Pulmonary artery endothelial cell (primary cell): ENCODE results near the gene TPSG1. TPM values are rescaled to one million over a fixed set of nuclear protein-coding genes. Genes with fewer than 3 reads are reported as not detected.
"Not testable (repeated sequence)": the region's sequence is repeated elsewhere in the genome, so short reads cannot be mapped to it uniquely, and the experiment has no call there.

Experiments
- DNase-seq: peaks from one replicate; pipeline ENCODE4 v3.0.0-alpha.2; 2011; ENCODE audit warnings: low read depth, low spot score
- total RNA-seq: library from RNA; depleted of rRNA; stranded (reverse); fragments of >200 nt; gene quantifications from 2 replicates; pipeline ENCODE4 v1.2.3, GENCODE V29; 2014

Gene TPSG1
- total RNA-seq, 1 donor from 2014 or later: not detected

DNA sequence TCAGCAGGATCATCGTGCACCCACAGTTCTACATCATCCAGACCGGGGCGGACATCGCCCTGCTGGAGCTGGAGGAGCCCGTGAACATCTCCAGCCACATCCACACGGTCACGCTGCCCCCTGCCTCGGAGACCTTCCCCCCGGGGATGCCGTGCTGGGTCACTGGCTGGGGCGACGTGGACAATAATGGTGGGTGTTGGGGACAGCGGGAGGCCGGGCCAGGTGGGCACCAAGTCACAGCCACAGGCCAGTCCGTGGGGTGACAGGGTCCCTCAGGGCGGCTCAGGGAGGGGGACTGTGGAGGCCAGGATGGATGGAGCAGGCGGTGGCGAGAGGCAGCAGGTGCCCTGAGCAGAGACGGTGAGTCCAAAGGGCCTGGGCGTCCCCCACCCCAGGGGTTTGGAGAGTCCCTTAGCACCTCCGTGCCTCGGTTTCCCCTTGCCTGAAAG lies 31.8 kb upstream of the TPSG1 start:
- DNase-seq: no peak

DNA sequence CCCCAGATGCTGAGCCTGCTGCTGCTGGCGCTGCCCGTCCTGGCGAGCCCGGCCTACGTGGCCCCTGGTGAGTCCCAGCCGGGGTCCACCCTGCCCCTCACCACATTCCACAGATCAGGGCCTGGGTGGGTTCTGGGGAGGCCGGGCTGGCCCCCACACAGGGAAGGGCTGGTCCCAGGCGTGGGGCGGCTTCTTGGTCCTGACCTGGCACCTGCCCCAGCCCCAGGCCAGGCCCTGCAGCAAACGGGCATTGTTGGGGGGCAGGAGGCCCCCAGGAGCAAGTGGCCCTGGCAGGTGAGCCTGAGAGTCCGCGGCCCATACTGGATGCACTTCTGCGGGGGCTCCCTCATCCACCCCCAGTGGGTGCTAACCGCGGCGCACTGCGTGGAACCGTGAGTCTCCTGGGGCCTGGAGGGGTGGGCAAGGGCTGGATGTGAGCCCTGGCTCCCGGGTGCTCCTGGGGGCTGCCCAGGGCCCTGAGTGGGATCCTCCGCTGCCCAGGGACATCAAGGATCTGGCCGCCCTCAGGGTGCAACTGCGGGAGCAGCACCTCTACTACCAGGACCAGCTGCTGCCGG lies 31.3 kb upstream of the TPSG1 start:
- not testable (repeated sequence) for DNase-seq

- not testable (repeated sequence) for DNase-seq
Measured at GRCh38 chr16:1255276-1256122, 30.4 kb upstream of the TPSG1 start, which contains the start of gene TPSD1. TPSD1 (plus strand) TSS chr16:1256069; CDS start chr16:1256281, 212 bp downstream.

DNA sequence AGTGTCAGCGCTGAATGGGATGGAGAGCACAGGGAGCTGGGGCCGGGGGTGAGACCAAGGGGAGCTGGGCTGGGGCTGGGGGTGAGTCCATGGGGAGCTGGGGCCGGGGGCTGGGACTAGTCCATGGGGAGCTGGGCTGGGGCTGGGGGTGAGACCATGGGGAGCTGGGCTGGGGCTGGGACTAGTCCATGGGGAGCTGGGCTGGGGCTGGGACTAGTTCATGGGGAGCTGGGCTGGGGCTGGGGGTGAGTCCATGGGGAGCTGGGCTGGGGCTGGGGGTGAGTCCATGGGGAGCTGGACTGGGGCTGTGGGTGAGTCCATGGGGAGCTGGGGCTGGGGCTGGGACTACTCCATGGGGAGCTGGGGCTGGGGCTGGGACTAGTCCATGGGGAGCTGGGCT lies 29.8 kb upstream of the TPSG1 start:
- not testable (repeated sequence) for DNase-seq

- not testable (repeated sequence) for DNase-seq
Measured at GRCh38 chr16:1253701-1254364, 28.8 kb upstream of the TPSG1 start.

- not testable (repeated sequence) for DNase-seq
Measured at GRCh38 chr16:1249031-1249755, 24.1 kb upstream of the TPSG1 start.

DNA sequence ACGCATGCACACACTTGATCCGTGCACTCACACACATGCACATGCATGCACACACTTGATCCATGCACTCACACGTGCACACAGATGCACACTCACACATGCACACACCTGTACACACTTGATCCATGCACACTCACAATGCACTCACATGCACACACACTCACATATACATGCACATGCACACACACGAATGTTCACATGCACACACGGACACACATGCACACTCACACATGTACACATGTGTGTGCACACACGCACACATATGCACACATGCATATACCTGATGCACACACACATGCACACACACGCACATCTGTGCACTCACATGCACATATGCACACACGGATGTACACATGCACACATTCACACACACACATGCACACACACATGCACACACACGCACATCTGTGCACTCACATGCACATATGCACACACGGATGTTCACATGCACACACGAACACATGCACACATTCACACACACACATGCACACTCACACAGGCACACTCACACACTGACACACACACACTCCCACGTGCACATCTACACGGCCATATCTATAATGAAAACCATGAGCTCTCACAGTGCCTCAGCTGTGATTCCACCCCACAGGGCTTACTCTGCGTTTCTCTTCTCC lies 23.0 kb upstream of the TPSG1 start:
- DNase-seq: not testable (repeated sequence)

DNA sequence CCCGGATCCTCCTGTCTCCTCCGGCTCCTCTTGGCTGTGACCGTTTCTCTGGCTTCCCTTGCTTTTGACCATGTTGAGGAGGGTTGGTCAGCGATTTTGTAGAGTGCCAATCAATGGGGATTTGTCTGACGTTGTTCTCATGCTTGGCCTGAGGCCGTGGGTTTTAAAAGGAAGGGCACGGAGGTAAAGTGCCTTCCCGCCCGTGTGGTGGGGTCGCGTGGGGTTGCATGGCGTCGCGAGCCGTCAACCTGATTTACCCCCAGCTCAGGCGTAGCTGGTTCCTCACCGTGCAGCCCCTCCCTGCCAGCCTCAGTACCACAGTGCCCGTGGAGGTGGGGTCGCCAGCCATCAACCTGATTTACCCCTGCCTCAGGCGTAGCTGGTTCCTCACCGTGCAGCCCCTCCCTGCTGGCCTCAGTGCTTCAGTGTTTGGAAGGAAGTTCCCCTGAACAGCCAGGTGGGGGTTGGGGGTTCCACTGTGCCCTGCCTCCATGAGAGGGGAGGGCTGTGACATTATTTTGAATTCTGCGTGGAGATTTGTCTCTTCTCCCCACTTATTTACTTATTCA lies 20.5 kb upstream of the TPSG1 start:
- no peak for DNase-seq

GRCh38 chr16:1244881-1245280 lies 19.8 kb upstream of the TPSG1 start:
- DNase-seq: no peak

GRCh38 chr16:1243907-1244850 lies 19.1 kb upstream of the TPSG1 start:
- DNase-seq: not testable (repeated sequence)

DNA sequence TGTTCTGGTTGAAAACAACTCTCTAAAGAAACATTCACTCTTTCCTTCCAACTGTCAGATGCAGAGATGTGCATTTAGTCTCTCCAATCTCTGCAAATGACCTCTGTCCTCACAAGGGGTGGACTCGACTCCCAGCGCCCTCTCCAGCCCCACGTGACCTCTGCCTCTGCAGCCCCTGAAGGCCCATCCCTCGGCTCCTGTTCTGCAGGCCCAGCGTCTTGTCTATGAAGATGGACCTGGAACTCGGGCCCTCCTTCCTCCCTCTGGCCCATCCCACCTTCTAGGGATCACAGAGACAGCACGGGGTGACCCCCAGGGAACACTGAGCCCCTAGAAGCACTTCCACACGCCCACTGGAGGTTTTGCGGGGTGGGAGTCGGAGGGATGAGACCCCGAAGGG lies 18.3 kb upstream of the TPSG1 start:
- not testable (repeated sequence) for DNase-seq

DNA sequence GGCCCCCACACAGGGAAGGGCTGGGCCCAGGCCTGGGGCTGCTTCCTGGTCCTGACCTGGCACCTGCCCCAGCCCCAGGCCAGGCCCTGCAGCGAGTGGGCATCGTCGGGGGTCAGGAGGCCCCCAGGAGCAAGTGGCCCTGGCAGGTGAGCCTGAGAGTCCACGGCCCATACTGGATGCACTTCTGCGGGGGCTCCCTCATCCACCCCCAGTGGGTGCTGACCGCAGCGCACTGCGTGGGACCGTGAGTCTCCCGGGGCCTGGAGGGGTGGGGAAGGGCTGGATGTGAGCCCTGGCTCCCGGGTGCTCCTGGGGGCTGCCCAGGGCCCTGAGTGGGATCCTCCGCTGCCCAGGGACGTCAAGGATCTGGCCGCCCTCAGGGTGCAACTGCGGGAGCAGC lies 16.0 kb upstream of the TPSG1 start:
- not testable (repeated sequence) for DNase-seq

GRCh38 chr16:1240436-1240835 lies 15.4 kb upstream of the TPSG1 start, which contains the start of gene TPSAB1:
TPSAB1 (plus strand) TSS chr16:1240705; CDS start chr16:1240939, 234 bp downstream.
- DNase-seq: not testable (repeated sequence)

- not testable (repeated sequence) for DNase-seq
Measured at GRCh38 chr16:1239575-1239974, 14.5 kb upstream of the TPSG1 start.

- not testable (repeated sequence) for DNase-seq
Measured at GRCh38 chr16:1238909-1239308, 13.8 kb upstream of the TPSG1 start.

DNA sequence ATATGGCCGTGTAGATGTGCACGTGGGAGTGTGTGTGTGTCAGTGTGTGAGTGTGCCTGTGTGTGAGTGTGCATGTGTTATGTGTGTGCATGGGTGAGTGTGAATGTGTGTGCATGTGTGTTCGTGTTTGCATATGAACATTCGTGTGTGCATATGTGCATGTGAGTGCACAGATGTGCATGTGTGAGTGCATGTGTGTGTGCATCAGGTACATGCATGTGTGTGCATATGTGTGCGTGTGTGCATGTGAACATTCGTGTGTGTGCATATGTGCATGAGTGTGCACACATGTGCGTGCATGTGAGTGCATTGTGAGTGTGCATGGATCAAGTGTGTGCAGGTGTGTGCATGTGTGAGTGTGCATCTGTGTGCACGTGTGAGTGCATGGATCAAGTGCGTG lies 12.9 kb upstream of the TPSG1 start:
- DNase-seq: no peak

GRCh38 chr16:1236659-1237058 lies 11.6 kb upstream of the TPSG1 start:
- DNase-seq: not testable (repeated sequence)

DNA sequence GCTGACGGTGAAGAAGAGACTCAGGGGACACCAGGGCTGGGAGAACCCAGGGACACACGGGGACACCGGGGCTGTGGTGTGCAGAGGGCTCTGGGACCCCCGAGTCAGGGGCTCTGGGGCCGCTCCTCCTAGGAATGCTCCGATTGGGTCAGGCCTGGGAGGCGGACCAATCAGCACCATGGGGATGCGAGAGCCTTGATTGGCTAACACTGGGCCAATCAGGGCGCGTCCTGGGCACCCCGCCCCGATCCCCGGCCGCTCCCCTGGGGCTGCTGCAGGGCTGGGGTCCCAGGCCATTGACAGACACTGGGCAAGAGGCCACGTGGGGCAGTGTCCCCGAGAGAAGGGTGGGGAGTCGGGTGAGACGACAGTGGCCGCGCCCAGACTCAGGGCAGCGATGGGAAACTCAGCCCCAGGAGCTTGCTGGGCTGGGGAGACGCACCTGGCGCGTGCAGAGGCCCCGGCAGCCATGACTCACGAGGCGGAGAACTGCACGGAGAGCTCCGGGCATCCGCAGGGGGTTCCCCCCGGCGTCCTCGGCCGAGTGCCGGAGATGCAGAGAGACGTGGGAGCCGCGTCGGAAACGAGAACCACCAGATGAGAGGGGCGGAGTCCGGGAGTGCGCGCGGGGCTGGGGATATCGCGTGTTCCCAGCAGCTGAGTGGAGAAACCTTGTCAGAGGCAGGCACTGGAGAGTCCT lies 7.1 kb upstream of the TPSG1 start:
- DNase-seq: not testable (repeated sequence)

GRCh38 chr16:1231301-1231700 lies 6.2 kb upstream of the TPSG1 start:
- DNase-seq: not testable (repeated sequence)
